Osteocyte (in vitro differentiated cells): ENCODE data around the gene ITGA6. TPM values are rescaled to one million over a fixed set of nuclear protein-coding genes. Genes with fewer than 3 reads are reported as not detected.

ENCODE experiments used
- DNase-seq: peaks from one replicate; pipeline ENCODE4 v3.0.0; 2021; ENCODE audit warnings: mixed read lengths; ENCODE audit not compliant: unreplicated experiment; ENCODE audit errors: extremely low spot score
- H3K27ac Mint-ChIP-seq: one replicate; pipeline ENCODE4 v1.8.0; 2021; ENCODE audit warnings: mild to moderate bottlenecking, mixed read lengths; ENCODE audit not compliant: unreplicated experiment
- H3K27me3 Mint-ChIP-seq: one replicate; pipeline ENCODE4 v1.8.0; 2021; ENCODE audit warnings: mixed read lengths; ENCODE audit not compliant: unreplicated experiment
- H3K36me3 Mint-ChIP-seq: one replicate; pipeline ENCODE4 v1.8.0; 2021; ENCODE audit warnings: mixed read lengths; ENCODE audit not compliant: unreplicated experiment
- H3K4me1 Mint-ChIP-seq: one replicate; pipeline ENCODE4 v1.8.0; 2021; ENCODE audit warnings: mixed read lengths; ENCODE audit not compliant: unreplicated experiment
- H3K4me3 Mint-ChIP-seq: one replicate; pipeline ENCODE4 v1.8.0; 2021; ENCODE audit warnings: mild to moderate bottlenecking, moderate library complexity, mixed read lengths; ENCODE audit not compliant: unreplicated experiment
- H3K9me3 Mint-ChIP-seq: one replicate; pipeline ENCODE4 v1.8.0; 2021; ENCODE audit warnings: mixed read lengths; ENCODE audit not compliant: unreplicated experiment
- CTCF ChIP-seq: fragments of 200-600 bp; sonication (generic); IDR thresholded peaks from 2 replicates; pipeline ENCODE4 v1.5.0; 2021; ENCODE audit warnings: antibody characterized with exemption, mild to moderate bottlenecking, moderate library complexity
- total RNA-seq: library from RNA; stranded (reverse); gene quantifications from 2 replicates; pipeline ENCODE4 v1.2.1, GENCODE V29; 2021

ITGA6 gene
- total RNA-seq, 1 donor from 2014 or later = 4.2 TPM

- Mint-ChIP-seq H3K27me3 (peaks cover 2% of the 10 kb centered on the region), H3K9me3 (no peaks in the 10 kb centered on the region), H3K36me3 (no peaks in the 10 kb centered on the region), H3K4me3 (no peak overlapping the region), H3K27ac (no peak overlapping the region), H3K4me1 (no peaks in the 10 kb centered on the region)
- TF ChIP-seq CTCF = no peak
- no peak for DNase-seq
These were observed 11.6 kb upstream of the ITGA6 start for GRCh38 chr2:172415865-172416183.

DNA sequence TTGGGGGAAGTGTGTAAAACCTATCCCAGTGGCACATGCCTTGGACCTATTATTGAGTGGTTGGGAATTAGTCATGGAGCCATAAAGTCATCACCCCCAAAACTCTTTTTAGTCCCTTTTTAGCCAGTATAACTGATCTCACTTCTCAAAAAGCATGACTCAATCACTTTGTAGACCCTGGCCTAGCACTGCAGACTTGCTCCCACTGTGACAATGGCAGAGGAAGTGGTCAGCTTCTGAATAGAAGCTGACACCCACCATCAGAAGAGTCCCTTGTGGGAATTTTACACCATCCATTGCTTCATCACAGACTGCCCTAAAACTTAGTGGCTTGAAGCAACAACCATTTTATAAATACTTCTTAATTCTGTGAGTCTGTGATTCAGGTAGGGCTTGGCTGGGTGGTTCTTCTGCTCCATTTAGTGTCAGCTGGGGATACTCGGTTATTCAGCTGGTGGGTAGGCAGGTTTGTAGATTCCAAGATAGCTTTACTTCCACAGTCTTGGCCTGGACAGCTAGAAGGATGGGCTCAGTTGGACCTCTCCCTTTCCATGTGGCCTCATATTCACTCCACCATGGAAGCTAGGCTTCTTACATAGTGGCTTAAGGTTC is 10.8 kb upstream of the ITGA6 start:
- Mint-ChIP-seq H3K4me3 (no peak overlapping the region), H3K4me1 (no peaks in the 10 kb centered on the region), H3K27ac (no peak overlapping the region), H3K36me3 (no peaks in the 10 kb centered on the region), H3K27me3 (peaks cover 7% of the 10 kb centered on the region), H3K9me3 (no peaks in the 10 kb centered on the region)
- no peak for DNase-seq
- no peak for TF ChIP-seq CTCF

DNA sequence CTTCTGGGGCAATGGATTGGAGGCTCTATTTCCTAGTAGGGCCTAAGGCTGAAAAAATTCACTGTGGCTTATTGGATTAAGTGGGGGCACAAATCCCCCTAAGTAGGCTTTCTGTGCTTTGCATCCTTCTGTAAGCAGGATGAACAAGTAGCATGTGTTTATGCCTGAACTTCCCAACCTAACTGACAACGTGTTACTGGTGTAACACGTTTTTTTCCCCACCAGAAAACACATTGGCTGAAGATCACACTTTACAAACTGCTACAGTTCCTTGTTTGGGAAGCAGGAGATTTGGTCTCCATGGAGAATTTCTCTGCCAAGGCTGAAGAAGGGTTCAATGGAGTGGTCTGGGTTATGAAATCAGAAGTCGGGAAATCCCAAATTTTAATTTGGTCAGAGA is 7.2 kb upstream of the ITGA6 start:
- Mint-ChIP-seq H3K36me3 (no peaks in the 10 kb centered on the region), H3K9me3 (no peaks in the 10 kb centered on the region), H3K27me3 (peaks cover 14% of the 10 kb centered on the region), H3K4me3 (no peak overlapping the region), H3K27ac (no peak overlapping the region), H3K4me1 (no peaks in the 10 kb centered on the region)
- TF ChIP-seq CTCF = no peak
- no peak for DNase-seq

GRCh38 chr2:172423160-172423559 is 4.2 kb upstream of the ITGA6 start:
- peaks cover 5% of the 10 kb centered on the region for H3K4me1 Mint-ChIP-seq
- no peak for TF ChIP-seq CTCF

DNA sequence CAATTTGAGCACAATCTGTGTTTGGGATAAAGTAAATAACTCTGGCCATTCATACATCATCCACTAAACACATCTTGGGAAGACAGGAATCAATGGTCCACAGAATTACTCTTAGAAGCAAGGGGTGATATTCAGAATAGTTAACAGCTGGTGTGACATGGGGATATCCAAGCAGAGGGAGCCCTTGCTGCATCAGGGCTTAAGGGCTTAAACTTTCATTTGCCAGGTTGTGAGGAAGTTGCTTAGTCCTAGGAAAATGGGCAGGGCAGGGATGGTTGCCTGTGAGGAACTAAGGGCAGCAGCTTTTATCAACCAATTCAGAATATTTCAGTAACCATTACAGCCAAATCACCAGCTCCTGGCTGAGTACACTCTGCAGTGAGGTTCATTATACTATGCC is 2.0 kb upstream of the ITGA6 start:
- H3K27me3 Mint-ChIP-seq = peaks cover 25% of the 10 kb centered on the region

More at GRCh38 chr2:172423160-172423559, 4.2 kb upstream of the ITGA6 start:
- DNase-seq = no peak
- Mint-ChIP-seq H3K36me3 (no peaks in the 10 kb centered on the region), H3K27me3 (peaks cover 25% of the 10 kb centered on the region), H3K9me3 (no peaks in the 10 kb centered on the region), H3K27ac (no peak overlapping the region), H3K4me3 (no peak overlapping the region)

More for the DNA sequence above, 2.0 kb upstream of the ITGA6 start:
- no peak for DNase-seq
- Mint-ChIP-seq H3K27ac (no peak overlapping the region), H3K36me3 (no peaks in the 10 kb centered on the region), H3K9me3 (no peaks in the 10 kb centered on the region), H3K4me1 (peaks cover 13% of the 10 kb centered on the region), H3K4me3 (no peak overlapping the region)
- no peak for TF ChIP-seq CTCF
